ENCODE measurements around the gene SARS1.

- TF ChIP-seq CTCF (IDR thresholded peaks at IDR 0.05; ENCODE audit: insufficient read depth, low read length, poor library complexity, severe bottlenecking) = no peak
- no peak for TF ChIP-seq EZH2phosphoT487 (conservative IDR thresholded peaks at IDR 0.05; ENCODE audit: low read length)
Measured at GRCh38 chr1:109185990-109186732, 27.6 kb upstream of the SARS1 start.

Measured in SU-DHL-6 (cell line).